GM21360 (cell line): ENCODE measurements around the gene SEZ6L.

ENCODE experiments used
- ATAC-seq: cut with Tn5 transposase; IDR thresholded peaks from one replicate; pipeline ENCODE4 v1.9.1; 2021; ENCODE audit warnings: mild to moderate bottlenecking, moderate library complexity; ENCODE audit not compliant: unreplicated experiment

SEZ6L gene

DNA sequence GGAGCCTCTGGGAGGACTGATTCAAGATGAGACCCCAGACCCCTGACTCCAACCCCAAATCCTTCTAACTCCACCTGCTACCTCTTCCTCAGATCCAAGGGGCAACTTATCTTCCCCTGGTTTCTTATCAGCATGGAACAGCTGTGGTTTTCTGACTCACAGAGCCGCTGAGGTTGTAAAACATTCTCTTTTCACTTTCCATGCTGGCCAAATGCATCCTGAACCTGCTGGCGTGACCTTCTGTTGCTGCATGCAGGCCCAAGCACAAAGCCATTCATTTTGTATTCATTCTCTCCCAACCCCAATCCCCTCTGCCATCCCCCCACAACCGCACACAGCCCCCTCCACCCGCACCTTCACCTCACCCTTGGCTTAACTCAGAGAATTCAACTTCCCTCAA lies 70.3 kb downstream of the SEZ6L start:
- ATAC-seq: no peak

DNA sequence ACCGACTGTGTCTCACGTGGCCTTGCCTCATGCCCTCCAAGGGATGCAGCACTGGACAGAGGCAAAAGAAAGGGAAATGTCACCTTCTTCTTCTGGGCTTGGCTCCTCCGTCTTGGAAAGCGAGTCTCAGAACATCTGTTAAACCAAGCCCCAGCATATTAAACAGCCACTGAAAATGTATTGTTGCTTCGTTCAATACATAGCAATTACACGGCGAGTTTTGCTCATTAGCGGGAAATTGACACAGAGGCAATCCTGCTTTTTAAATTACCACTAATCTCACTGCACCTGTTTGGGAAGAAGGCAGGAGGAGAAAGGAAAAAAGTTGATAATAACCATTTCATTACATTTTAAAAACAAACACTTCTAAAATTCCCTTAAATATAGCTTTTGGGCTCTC lies 72.1 kb downstream of the SEZ6L start:
- ATAC-seq: no peak

DNA sequence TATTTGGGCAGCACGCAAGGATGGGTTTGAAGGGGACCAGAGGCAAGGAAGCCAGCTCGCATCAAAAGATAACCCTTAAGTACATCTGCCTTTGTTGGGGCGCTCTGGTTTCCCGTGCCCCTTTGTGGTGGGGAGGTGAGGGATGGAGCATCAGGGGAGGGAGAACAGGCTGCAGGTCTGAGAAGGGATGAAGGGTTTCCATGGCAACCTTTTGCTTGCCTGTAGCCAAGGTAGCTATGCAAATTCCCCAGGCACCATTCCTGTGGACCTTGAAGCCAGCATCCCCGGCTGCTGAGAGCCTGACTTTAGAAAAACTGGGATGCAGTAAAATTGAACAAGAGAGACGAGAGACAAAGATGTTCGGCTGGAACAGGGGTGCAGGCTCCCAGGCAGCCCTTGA lies 75.7 kb downstream of the SEZ6L start:
- ATAC-seq: no peak

DNA sequence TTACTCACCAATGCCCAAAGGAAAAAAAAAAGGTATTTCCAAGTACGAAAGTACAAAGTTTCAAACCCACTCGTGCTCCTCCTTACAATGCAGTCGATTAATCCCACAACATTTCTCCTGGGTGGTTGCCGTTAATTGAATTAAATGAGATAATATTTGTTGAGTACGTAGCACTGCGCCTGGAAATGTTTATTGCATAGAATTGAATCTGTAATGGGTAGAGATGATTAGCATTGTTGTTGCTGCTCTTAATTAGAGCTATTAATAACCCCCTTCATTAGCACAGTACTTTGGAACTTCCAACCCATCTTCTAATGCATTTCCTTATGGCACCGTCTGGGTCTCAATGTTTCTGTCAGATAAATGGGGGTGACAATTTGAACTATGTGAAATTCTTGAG lies 77.3 kb downstream of the SEZ6L start:
- ATAC-seq: no peak

DNA sequence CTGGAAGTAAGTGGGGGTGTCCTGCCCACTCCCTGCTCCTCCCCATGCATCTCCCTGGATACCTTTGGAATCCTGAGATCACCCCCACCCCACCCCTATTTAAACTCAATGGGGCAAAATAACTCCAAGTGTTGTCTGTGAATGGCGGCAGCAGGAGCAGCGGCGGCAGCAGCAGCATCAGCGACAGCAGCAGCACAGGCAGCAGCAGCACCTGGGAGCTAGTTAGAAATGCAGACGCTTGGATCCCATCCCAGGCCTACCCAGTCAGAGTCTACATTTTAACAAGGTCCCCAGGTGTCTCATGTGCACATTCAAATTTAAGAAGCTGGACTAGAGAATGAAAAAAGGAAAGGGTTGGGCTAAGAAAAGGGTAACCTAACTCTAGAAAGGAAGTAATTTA lies 82.6 kb downstream of the SEZ6L start:
- no peak for ATAC-seq

DNA sequence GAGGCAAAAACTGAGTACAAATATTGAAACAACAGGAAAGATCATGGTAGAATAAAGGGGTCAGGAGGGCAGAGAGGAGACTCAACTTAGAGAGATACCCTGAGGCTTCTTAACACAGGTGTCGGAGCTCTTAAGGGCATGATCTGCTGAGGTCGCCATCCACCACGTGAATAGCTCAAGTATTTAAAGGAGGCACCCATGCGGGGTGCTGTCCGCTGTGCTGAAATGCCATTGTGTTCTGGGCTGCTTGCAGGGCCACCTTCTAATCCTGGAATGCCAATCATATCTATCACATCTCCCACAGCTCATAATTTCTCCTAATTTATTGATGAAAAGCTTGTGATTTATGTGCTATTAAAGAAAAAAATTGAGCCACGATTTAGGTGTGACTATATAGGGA lies 90.2 kb downstream of the SEZ6L start:
- no peak for ATAC-seq

DNA sequence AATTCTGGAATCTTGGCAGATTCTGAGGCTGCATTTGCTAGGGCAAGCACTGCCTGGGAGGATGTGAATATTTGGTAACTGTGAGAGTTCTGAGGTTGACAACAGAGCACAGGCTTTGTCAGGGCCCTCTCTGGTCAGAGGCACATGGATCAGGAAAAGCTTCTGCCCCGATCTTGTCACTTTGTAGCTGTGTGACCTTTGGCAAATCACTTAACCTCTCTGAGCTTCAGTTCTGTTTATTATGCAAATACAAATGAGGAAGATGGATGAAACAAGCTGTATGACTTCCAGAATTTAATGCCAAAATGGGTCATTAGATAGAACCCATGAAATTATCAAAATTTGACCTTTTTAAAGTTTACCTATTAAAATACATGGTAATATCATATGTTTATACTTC lies 94.9 kb downstream of the SEZ6L start:
- ATAC-seq: no peak

DNA sequence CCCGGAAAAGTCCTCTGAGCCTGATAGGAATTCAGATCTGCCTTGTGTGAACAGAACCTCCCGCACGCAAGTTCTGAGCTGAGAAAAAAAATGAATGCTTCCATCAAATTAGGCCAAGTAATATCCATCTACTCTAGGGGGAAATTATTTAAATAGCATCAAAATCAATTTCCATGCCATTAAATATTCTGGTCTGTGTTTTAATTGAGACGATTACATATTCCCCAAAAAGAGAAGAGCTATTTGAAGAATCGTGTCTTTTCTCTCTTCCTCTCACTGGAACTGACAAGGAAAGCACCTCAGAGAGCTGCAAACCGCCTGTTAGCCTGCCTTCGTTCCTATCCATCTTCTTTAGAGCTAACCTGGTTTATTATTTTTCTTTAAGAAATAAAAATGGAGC lies 96.0 kb downstream of the SEZ6L start:
- no peak for ATAC-seq

DNA sequence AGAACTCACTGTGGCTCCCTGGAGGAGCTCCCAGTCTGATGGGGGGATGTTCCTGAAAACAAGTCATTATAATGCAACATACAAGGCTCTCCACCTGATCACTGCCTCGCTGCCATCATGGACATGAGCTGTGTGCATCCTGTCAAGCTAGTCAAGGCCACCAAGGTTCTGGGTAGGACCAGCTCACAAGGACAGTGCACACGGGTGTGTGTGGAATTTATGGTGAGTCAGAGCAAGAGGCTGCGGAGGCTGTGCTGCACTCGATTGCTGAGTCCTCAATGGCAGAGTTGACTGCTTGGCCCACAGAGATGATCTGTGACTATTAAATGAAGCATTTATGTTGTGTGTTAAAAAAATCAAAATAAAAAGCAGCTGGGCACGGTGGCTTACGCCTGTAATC lies 96.6 kb downstream of the SEZ6L start:
- ATAC-seq: no peak

DNA sequence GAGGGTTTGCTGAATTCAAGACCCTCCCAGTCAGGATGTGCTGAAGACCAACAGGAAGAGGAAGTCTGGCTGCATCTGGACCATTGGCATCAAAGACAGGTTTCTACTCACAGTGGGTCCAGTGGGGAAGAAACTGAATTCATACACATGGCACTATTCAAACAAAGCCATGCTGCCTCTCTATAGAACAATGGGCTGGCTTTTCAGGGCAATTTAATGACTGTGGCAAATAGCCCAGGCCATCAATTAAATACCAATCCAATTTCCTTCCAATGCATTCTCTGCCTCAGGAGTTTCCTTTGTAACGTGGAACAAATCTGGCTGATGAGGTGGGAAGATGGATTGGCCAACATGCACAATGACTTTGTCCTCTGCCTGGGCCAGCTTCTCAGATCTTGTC lies 98.6 kb downstream of the SEZ6L start:
- no peak for ATAC-seq

DNA sequence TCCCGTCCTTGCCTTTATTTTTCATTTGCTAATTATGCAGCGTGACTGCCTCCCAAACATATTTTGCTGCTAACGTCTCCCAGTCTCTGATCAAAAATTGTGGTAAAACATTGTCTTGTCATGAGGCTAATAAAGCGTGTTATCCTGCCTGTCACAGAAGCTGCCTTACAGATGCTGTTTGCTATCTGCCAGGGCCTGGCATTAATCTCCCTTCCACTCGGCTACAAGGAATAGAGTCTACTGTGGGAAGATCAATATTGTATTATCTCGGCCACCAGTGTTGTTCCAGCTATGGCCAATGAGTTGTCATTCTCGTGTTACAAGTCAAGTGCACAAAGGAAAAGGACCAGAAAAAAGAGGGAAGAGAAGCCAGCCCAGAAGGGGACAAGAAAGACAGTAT lies 100.3 kb downstream of the SEZ6L start:
- ATAC-seq: no peak

DNA sequence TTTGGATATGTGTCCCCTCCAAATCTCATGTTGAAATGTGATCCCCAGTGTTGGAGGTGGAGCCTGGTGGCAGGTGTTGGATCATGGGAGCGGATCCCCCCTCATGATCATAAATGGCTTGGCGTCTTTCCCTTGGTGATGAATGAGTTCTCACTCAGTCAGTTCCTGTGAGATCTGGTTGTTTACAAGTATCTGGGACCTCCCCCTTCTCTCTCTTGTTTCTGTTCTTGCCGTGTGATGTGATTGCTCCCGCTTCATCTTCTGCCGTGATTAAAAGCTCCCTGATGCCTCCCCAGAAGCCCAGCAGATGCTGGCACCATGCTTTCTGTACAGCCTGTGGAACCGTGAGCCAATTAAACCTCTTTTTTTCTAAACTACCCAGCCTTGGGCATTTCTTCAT lies 102.2 kb downstream of the SEZ6L start:
- no peak for ATAC-seq

DNA sequence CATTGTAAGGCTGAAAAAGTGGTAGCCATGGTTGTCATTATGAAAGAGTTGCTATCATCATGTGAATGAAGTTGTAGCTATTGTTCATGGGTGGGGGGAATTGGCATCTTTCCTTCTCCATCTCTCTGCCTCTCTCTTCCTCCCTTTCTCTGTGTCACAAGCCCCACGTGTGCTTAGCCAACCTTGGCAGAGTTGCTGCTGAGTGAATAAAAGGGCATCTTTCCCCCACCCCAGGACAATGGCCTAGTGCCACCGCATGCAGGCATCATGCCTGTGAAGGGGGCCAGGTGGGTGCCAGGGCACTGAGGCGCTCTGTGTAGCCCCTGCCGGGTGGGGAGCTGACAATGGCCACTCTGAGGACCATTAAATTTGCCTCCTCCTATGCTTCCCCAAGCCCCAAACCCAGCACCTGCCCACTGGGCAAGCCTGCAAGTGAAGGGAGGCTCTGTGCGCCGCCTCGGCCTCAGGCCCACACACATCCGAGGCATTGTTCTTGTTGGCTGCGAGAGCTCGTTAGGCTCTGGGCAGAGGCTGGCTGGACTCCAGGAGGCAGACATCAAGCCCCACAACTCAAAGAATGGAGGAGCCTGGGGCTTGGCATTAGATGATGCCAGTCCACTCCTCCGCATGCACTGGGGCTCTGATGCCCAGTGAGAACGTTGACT lies 103.9 kb downstream of the SEZ6L start:
- no peak for ATAC-seq

DNA sequence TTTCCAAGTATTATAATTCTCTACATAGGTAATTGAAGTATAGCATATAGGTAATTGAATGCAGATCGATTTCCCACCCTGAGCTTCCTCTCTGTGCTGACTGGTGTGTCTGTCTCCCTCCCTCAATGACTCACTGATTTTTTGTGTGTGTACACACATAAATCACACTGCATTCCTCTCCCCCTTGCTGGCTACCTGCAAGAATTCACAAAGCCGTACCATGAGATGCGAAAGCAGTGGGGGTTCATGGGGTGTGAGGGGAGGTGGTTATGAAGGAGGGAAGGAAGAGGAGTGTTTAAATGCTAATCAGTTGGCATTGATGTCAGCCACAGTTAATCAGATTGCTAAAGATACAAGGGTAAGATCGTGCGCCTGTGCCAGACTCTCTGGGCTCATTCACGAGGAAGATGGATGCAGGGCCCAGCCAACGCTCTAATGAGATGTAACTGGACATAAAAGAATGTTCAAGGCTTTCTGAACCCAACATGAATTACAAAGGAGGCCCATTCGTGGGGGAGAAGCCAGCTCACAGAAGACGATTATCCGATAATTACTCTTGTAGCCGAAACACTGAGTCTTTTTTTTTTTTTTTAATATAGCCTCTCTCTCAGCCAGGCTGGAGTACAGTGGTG lies 107.4 kb downstream of the SEZ6L start:
- no peak for ATAC-seq

DNA sequence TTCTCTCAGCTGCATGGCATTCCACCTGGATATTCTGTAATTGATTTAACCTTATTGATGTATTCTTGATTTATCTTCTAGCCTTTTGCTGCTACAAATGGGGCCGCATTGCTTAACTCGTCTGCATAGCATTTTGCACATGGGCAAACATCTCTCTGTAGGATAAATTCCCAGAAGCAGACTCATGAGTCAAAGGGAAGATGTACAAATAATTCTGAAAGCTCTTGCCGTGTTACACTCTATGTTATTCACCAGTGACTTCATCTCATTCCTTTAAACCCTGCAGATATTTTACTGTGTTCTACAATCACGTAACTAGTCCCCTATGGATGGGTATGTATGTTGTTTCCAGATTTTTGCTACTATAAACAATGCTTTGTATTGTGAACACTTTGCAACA lies 112.7 kb downstream of the SEZ6L start:
- ATAC-seq: no peak

DNA sequence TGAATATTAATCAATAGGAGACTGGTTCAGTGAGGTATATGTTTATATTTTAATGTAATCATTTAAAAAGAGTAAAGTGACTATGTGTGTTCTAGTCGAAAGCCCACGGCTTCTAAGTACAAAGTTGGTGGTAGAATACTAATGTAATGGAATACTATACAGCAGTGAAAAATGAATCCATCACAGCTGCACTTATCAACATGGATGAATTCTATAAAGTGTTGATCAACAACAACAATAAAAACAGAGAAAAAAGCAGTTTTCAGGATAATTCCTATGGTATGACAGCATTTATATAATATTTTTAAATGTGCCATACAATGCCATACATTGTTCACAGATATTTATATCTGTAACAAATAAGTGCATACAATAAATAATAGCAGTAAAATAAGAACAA lies 114.1 kb downstream of the SEZ6L start:
- ATAC-seq: no peak

DNA sequence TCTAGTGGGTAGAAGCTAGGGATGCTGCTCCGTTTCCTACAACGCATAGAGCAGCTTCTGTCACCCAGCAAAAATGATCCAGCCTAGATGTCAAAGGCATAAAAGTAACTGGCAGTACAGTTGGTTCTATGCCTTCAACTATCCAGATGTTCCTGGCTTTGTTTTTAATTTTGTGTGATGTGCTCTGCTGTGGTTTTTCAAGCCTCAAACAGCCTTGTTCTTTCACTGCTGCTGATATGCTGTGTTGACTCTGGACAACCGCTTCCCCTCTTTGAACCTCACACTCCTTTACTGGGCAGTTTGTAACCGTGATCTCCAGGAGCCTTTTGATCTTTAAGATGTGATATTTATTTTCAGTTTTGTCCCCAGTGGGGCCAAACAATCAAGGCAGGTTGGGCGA lies 116.4 kb downstream of the SEZ6L start:
- no peak for ATAC-seq

DNA sequence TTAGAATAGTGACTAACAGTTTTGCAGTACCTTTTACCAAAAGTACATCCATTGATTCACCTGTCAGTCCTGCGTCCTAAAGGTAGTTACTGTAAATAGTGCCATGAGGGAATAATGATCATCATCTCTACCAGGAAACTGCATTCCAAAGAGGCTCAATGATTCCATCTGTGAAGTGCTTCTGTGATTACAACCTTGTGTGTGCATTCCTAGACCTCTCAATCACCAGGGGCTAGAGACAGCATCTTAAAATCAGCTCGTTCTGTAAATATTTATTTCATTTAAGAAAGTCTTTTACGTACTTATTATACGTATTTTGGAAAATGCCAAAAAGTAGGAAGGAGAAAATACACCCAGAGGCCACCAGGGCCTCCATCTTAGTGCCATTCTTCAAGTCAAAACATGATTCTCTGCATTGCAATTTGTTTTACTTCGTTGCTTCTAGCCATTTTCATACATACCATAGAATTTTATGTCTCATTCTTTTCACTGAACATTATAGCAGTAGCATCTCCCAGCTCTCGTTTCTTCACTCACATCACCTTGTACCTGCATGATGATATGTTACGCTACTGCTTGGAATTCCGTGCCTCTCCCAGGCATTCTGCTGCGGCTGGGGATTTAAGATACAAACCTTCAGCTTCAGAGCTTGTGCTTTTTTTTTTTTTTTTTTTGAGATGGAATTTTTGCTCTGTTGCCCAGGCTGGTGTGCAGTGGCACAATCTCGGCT lies 117.0 kb downstream of the SEZ6L start:
- ATAC-seq: no peak

DNA sequence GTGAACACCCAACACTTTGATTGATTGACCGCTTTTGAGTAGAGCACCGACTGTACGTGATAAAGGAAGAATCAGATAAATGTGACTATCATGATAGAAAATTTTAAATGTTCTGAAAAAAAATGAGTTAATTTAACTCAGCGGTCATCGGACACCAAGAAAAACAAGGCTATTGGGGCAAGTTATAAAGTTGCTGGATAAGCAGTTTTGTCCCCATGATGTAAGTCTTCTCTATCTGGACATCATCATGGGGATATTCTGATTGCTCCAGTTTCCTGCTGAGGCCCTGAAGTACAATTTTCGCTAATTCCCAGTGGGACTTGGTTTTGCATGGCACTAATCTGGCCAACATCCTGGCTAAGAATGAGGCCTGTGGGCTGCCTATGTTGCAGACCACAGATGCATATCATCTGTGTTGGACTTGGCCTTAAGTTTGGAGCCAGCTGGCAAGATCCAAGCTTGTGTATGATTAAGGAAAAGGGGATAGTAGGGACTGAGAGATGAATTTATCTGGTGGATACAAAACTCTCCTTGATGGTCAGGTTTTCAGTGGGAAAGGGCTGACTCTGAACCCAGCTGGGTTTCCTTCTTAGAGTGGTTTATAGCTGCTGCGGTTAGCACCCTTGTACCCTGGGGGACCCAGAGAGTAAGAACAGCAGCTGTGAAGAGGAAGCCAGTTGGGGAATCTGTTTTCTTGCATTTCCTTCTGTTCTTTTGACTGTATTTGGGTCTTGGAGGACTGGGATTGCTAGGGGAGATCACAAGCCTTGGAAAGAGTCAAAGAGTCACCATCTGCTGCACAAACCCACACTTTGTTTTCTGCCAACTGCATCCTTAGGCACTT lies 118.3 kb downstream of the SEZ6L start:
- ATAC-seq: no peak

DNA sequence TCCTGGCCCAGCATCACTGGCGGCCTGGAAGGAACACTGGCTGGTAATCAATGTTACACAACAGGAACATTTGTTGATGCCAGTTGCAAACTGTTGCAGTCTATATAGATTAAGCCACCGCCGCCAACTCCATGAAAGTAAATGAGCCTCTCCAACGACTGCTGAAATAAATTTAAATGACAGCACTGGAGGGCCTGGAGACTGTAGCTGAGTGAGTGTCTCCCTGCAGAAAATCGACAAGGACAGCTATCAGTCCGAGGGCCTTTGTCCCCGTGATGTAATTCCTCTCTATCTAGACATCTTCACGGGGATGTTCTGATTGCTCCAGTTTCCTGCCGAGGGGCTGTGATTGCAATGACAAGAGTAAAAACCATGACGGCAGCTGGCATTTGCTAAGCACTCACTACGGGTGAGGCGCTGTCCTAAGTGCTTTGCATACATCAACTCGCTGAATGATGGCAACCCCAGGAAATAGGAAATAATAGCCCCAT lies 120.4 kb downstream of the SEZ6L start:
- no peak for ATAC-seq

DNA sequence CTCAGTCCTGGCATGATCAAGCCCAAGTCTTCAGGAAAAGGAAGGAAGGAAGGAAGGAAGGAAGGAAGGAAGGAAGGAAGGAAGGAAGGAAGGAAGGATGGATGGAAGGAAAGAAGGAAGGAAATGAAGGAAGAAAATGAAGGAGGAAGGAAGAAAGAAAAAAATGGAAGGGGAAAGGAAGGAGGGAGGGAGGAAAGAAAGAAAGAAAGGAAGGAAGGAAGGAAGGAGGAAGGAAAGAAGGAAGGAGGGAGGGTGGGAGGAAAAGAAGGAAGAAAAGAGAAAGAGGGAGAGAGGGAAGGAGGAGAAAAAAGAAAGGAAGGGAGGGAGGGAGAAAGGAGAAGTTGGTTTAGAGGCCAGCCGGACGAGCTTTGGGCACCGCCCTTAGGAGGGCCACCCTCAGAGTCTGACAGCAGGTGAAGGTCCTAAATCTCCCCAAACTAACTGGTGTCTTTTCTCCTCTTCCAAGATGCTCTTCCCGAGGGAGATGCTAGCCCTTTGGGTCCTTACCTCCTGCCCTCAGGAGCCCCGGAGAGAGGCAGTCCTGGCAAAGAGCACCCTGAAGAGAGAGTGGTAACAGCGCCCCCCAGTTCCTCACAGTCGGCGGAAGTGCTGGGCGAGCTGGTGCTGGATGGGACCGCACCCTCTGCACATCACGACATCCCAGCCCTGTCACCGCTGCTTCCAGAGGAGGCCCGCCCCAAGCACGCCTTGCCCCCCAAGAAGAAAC lies 122.8 kb downstream of the SEZ6L start:
- ATAC-seq: no peak
